MCF 10A (cell line): Measurements from ENCODE around the gene RAE1. TPM values are rescaled to one million over a fixed set of nuclear protein-coding genes. Genes with fewer than 3 reads are reported as not detected.

ENCODE experiments used
- BruUV-seq: library from RNA; stranded (reverse); fragments of 400-500 nt; replicated peaks from 2 replicates; lab custom pipeline; 2021; lab: Mats Ljungman, UMichigan
- CTCF ChIA-PET: fragments of 300-600 bp; sonication (Branson Sonifier 250); formaldehyde crosslinking; extraction: SDS; loops from one replicate; lab custom pipeline; 2021; ENCODE audit warnings: antibody characterized with exemption, inconsistent platforms; lab: Yijun Ruan, JAX
- POLR2A ChIA-PET: fragments of 300-600, 350-650 bp; sonication (Branson Sonifier 250); formaldehyde crosslinking; extraction: SDS; loops from one replicate; lab custom pipeline; 2020; ENCODE audit warnings: antibody characterized with exemption, inconsistent platforms; lab: Yijun Ruan, JAX
- DNase-seq: peaks from one replicate; pipeline ENCODE4 v3.0.0-alpha.2; 2018; ENCODE audit not compliant: unreplicated experiment
- H3K27ac Mint-ChIP-seq: one replicate; pipeline ENCODE4 v1.8.0; 2022; ENCODE audit warnings: mild to moderate bottlenecking, low read depth, mixed read lengths; ENCODE audit not compliant: unreplicated experiment
- H3K27me3 Mint-ChIP-seq: one replicate; pipeline ENCODE4 v1.8.0; 2022; ENCODE audit warnings: mixed read lengths; ENCODE audit not compliant: insufficient read depth, unreplicated experiment
- H3K36me3 Mint-ChIP-seq: one replicate; pipeline ENCODE4 v1.8.0; 2022; ENCODE audit warnings: mild to moderate bottlenecking, moderate library complexity, mixed read lengths; ENCODE audit not compliant: insufficient read depth, unreplicated experiment
- H3K4me1 Mint-ChIP-seq: one replicate; pipeline ENCODE4 v1.8.0; 2022; ENCODE audit warnings: mixed read lengths; ENCODE audit not compliant: insufficient read depth, unreplicated experiment
- H3K4me3 Mint-ChIP-seq: one replicate; pipeline ENCODE4 v1.8.0; 2022; ENCODE audit warnings: mild to moderate bottlenecking, moderate library complexity, mixed read lengths; ENCODE audit not compliant: unreplicated experiment
- H3K9me3 Mint-ChIP-seq: one replicate; pipeline ENCODE4 v1.8.0; 2022; ENCODE audit warnings: mixed read lengths; ENCODE audit not compliant: unreplicated experiment
- CTCF ChIP-seq: fragments of 200-600 bp; IDR thresholded peaks from one replicate; pipeline ENCODE4 v1.8.0; 2022; ENCODE audit warnings: antibody characterized with exemption, mild to moderate bottlenecking; ENCODE audit not compliant: unreplicated experiment
- intact Hi-C: fragments of 100-400 bp; cut with micrococcal nuclease; formaldehyde crosslinking; loops from 2 replicates; pipeline ENCODE4 v1.14.1; 2022
- total RNA-seq: library from RNA; stranded (reverse); gene quantifications from 2 replicates; pipeline ENCODE4 v1.2.3, GENCODE V29; 2022

RAE1 gene
- total RNA-seq, 1 experiment from 2014 or later, result 46.7 TPM

GRCh38 chr20:57397693-57398108, 46.6 kb downstream of the RAE1 start:
- Mint-ChIP-seq H3K27ac (no peak overlapping the region), H3K4me1 (no peaks in the 10 kb centered on the region), H3K36me3 (no peaks in the 10 kb centered on the region), H3K27me3 (no peaks in the 10 kb centered on the region), H3K9me3 (no peaks in the 10 kb centered on the region), H3K4me3 (no peak overlapping the region)
- no peak for TF ChIP-seq CTCF
- intact Hi-C loops, result no loop called here
- no peak for DNase-seq
- ChIA-PET POLR2A (no interaction called here), CTCF (interaction anchor here (0.6 to 1.4 kb wide), 2 partner anchors 98 to 1082 kb away, joined by 4 to 5 read pairs; no protein-coding TSS in a partner anchor)
- BruUV-seq, result no TSS peak

- Mint-ChIP-seq H3K36me3 (no peaks in the 10 kb centered on the region), H3K27ac (no peak overlapping the region), H3K4me3 (no peak overlapping the region), H3K27me3 (no peaks in the 10 kb centered on the region), H3K9me3 (no peaks in the 10 kb centered on the region), H3K4me1 (no peaks in the 10 kb centered on the region)
- no TSS peak for BruUV-seq
- TF ChIP-seq CTCF, result no peak
- no peak for DNase-seq
- intact Hi-C loops, result no loop called here
- POLR2A ChIA-PET, result no interaction called here
- CTCF ChIA-PET, result interaction anchor here (0.7 to 1.4 kb wide), 2 partner anchors 20 to 98 kb away, joined by 3 to 4 read pairs; no protein-coding TSS in a partner anchor
These were observed 47.3 kb downstream of the RAE1 start for GRCh38 chr20:57398231-57398821.

GRCh38 chr20:57398901-57399535, 48.0 kb downstream of the RAE1 start:
- no peaks in the 10 kb centered on the region for H3K4me1 Mint-ChIP-seq
- TF ChIP-seq CTCF, result no peak
- no peaks in the 10 kb centered on the region for H3K36me3 Mint-ChIP-seq
- no TSS peak for BruUV-seq
- H3K27me3 Mint-ChIP-seq, result no peaks in the 10 kb centered on the region
- no peak for DNase-seq
- intact Hi-C loops, result no loop called here
- H3K27ac Mint-ChIP-seq, result no peak overlapping the region
- no peak overlapping the region for H3K4me3 Mint-ChIP-seq
- CTCF ChIA-PET, result interaction anchor here (0.8 to 1.1 kb wide), 2 partner anchors 17 to 99 kb away, joined by 3 to 5 read pairs; no protein-coding TSS in a partner anchor
- POLR2A ChIA-PET, result no interaction called here
- H3K9me3 Mint-ChIP-seq, result no peaks in the 10 kb centered on the region

- ChIA-PET POLR2A (no interaction called here), CTCF (interaction anchor here (0.8 to 1.1 kb wide), 2 partner anchors 18 to 99 kb away, joined by 3 to 5 read pairs; no protein-coding TSS in a partner anchor)
- Mint-ChIP-seq H3K4me3 (no peak overlapping the region), H3K36me3 (no peaks in the 10 kb centered on the region), H3K9me3 (no peaks in the 10 kb centered on the region), H3K27me3 (no peaks in the 10 kb centered on the region), H3K27ac (no peak overlapping the region), H3K4me1 (no peaks in the 10 kb centered on the region)
- DNase-seq, result no peak
- intact Hi-C loops, result no loop called here
- no peak for TF ChIP-seq CTCF
- BruUV-seq, result no TSS peak
These were observed 48.6 kb downstream of the RAE1 start for GRCh38 chr20:57399587-57400155.
